PC-9 (cell line): ENCODE data around the gene C17orf58. TPM values are rescaled to one million over a fixed set of nuclear protein-coding genes. Genes with fewer than 3 reads are reported as not detected.
"Not testable (repeated sequence)": the region's sequence is repeated elsewhere in the genome, so short reads cannot be mapped to it uniquely, and the experiment has no call there.

Experiments used
- BruUV-seq: library from RNA; stranded (reverse); fragments of 400-500 nt; replicated peaks from 2 replicates; lab custom pipeline; 2021; lab: Mats Ljungman, UMichigan
- CTCF ChIA-PET: fragments of 300-600 bp; sonication (Branson Sonifier 250); formaldehyde crosslinking; loops from one replicate; lab custom pipeline; 2022; ENCODE audit warnings: antibody characterized with exemption; lab: Charles Lee
- POLR2A ChIA-PET: fragments of 300-600 bp; sonication (Branson Sonifier 250); formaldehyde crosslinking; loops from one replicate; lab custom pipeline; 2022; ENCODE audit warnings: antibody characterized with exemption; ENCODE audit not compliant: unreplicated experiment; lab: Charles Lee
- DNase-seq, 2 experiments: peaks; one replicate each; pipeline versions ENCODE4 v3.0.0 to v3.0.0-alpha.2; 2015 to 2022; ENCODE audit warnings: mixed read lengths in 1 of 2
- H2AFZ ChIP-seq: fragments of 200-600 bp; sonication (generic); 2 replicates; pipeline ENCODE4 v1.8.1; 2017; ENCODE audit warnings: antibody characterized with exemption
- H3F3A ChIP-seq: fragments of 200-600 bp; sonication (generic); 2 replicates; pipeline ENCODE4 v1.8.1; 2017; ENCODE audit warnings: antibody characterized with exemption, mild to moderate bottlenecking, low read depth; ENCODE audit not compliant: insufficient read depth
- H3K27ac ChIP-seq: fragments of 200-600 bp; sonication (generic); 2 replicates; pipeline ENCODE4 v1.6.1; 2016; ENCODE audit warnings: mixed run types
- H3K27me3 ChIP-seq: fragments of 200-600 bp; sonication (generic); 2 replicates; pipeline ENCODE4 v1.6.1; 2016; ENCODE audit warnings: low read depth, mixed run types; ENCODE audit not compliant: insufficient read depth
- H3K36me3 ChIP-seq: fragments of 200-600 bp; sonication (generic); 2 replicates; pipeline ENCODE4 v1.6.1; 2016; ENCODE audit warnings: low read depth, mixed run types
- H3K4me1 ChIP-seq: fragments of 200-600 bp; sonication (generic); replicated peaks from 2 replicates; pipeline ENCODE4 v1.6.1; 2016; ENCODE audit warnings: mixed run types; ENCODE audit not compliant: insufficient read depth
- H3K4me2 ChIP-seq: fragments of 200-600 bp; sonication (generic); 2 replicates; pipeline ENCODE4 v1.6.1; 2017; ENCODE audit warnings: mixed run types
- H3K4me3 ChIP-seq: fragments of 200-600 bp; sonication (generic); 2 replicates; pipeline ENCODE4 v1.6.1; 2016; ENCODE audit warnings: mixed run types
- H3K79me2 ChIP-seq: fragments of 200-600 bp; sonication (generic); 2 replicates; pipeline ENCODE4 v1.6.1; 2017; ENCODE audit warnings: low read depth, mixed run types
- H3K9me2 ChIP-seq: fragments of 200-600 bp; sonication (generic); 2 replicates; pipeline ENCODE4 v1.8.1; 2017; ENCODE audit warnings: mild to moderate bottlenecking; ENCODE audit not compliant: insufficient read depth
- H3K9me3 ChIP-seq: fragments of 200-600 bp; sonication (generic); 2 replicates; pipeline ENCODE4 v1.8.1; 2016; ENCODE audit warnings: low read depth; ENCODE audit not compliant: insufficient read depth
- H4K20me1 ChIP-seq: fragments of 200-600 bp; sonication (generic); 2 replicates; pipeline ENCODE4 v1.8.1; 2017; ENCODE audit not compliant: insufficient read depth
- CTCF ChIP-seq: fragments of 200-600 bp; sonication (generic); conservative IDR thresholded peaks from 2 replicates; pipeline ENCODE4 v1.6.1; 2017; ENCODE audit warnings: mixed run types, antibody characterized with exemption, mild to moderate bottlenecking, moderate library complexity
- EZH2 ChIP-seq: fragments of 200-600 bp; sonication (generic); IDR thresholded peaks from 2 replicates; pipeline ENCODE4 v1.8.0; 2017; ENCODE audit warnings: antibody characterized with exemption, low read depth
- intact Hi-C: fragments of 100-400 bp; cut with micrococcal nuclease; formaldehyde crosslinking; loops from one replicate; pipeline ENCODE4 v1.10.0; 2022; ENCODE audit not compliant: unreplicated experiment
- total RNA-seq: library from RNA; stranded (reverse); gene quantifications from 2 replicates; pipeline ENCODE4 v1.2.3, GENCODE V29; 2021

The C17orf58 gene
- total RNA-seq, 1 experiment from 2014 or later = 14.5 TPM

- no peak for DNase-seq
- CTCF ChIA-PET = no interaction called here
- Histone ChIP-seq H3F3A (peaks cover 3% of the 10 kb centered on the region), H3K36me3 (no peaks in the 10 kb centered on the region), H3K4me1 (no peaks in the 10 kb centered on the region), H4K20me1 (no peaks in the 10 kb centered on the region), H3K9me2 (no peaks in the 10 kb centered on the region), H3K27me3 (no peaks in the 10 kb centered on the region), H3K4me2 (no peak overlapping the region), H3K9me3 (no peaks in the 10 kb centered on the region), H3K79me2 (no peaks in the 10 kb centered on the region), H3K4me3 (no peak overlapping the region), H3K27ac (no peak overlapping the region), H2AFZ (no peak overlapping the region)
- POLR2A ChIA-PET = no interaction called here
- TF ChIP-seq CTCF = no peak
- TF ChIP-seq EZH2 = no peak
- BruUV-seq = no TSS peak
- intact Hi-C loops = no loop called here
These were observed 13.4 kb downstream of the C17orf58 start for GRCh38 chr17:67982686-67983382.

GRCh38 chr17:67982034-67982640 is 14.1 kb downstream of the C17orf58 start:
- no TSS peak for BruUV-seq
- intact Hi-C loops = no loop called here
- ChIA-PET CTCF (no interaction called here), POLR2A (no interaction called here)
- TF ChIP-seq CTCF (no peak), EZH2 (no peak)
- no peak overlapping the region for H3K4me2 ChIP-seq
- H4K20me1 ChIP-seq = no peaks in the 10 kb centered on the region
- no peaks in the 10 kb centered on the region for H3K9me3 ChIP-seq
- no peaks in the 10 kb centered on the region for H3K27me3 ChIP-seq
- H3K4me3 ChIP-seq = no peak overlapping the region
- no peaks in the 10 kb centered on the region for H3K36me3 ChIP-seq
- no peak for DNase-seq
- no peak overlapping the region for H3K27ac ChIP-seq
- no peaks in the 10 kb centered on the region for H3K4me1 ChIP-seq
- no peaks in the 10 kb centered on the region for H3K79me2 ChIP-seq
- peaks cover 3% of the 10 kb centered on the region for H3F3A ChIP-seq
- H2AFZ ChIP-seq = no peak overlapping the region
- H3K9me2 ChIP-seq = no peaks in the 10 kb centered on the region

- H4K20me1 ChIP-seq, CTCF ChIA-PET, H2AFZ ChIP-seq, H3F3A ChIP-seq, H3K9me2 ChIP-seq, H3K27ac ChIP-seq, H3K4me2 ChIP-seq, DNase-seq, POLR2A ChIA-PET, H3K79me2 ChIP-seq, H3K4me3 ChIP-seq, intact Hi-C loops, H3K27me3 ChIP-seq, H3K36me3 ChIP-seq, H3K9me3 ChIP-seq, BruUV-seq, H3K4me1 ChIP-seq: not testable (repeated sequence)
These were observed 15.4 kb downstream of the C17orf58 start for GRCh38 chr17:67980883-67981282.
